CD4-positive, alpha-beta T cell (primary cell): ENCODE data around the gene NUDT3. TPM values are rescaled to one million over a fixed set of nuclear protein-coding genes. Genes with fewer than 3 reads are reported as not detected.
"Not testable (repeated sequence)": the region's sequence is repeated elsewhere in the genome, so short reads cannot be mapped to it uniquely, and the experiment has no call there.

Experiments used
- ATAC-seq: fragments of 200-7000 bp; cut with Tn5 transposase; one replicate; pipeline ENCODE4 v1.10.0; 2022; ENCODE audit warnings: mild to moderate bottlenecking; ENCODE audit not compliant: poor library complexity
- CTCF ChIA-PET: fragments of 350-600 bp; sonication (Branson Sonifier 250); formaldehyde crosslinking; loops from one replicate; lab custom pipeline; 2021; ENCODE audit warnings: antibody characterized with exemption, inconsistent platforms; lab: Charles Lee
- POLR2A ChIA-PET: fragments of 350-600 bp; sonication (Branson Sonifier 250); formaldehyde crosslinking; loops from one replicate; lab custom pipeline; 2021; ENCODE audit warnings: antibody characterized with exemption, inconsistent platforms; lab: Charles Lee
- DNase-seq, 14 experiments: peaks; one replicate each; pipeline ENCODE4 v3.0.0-alpha.2; 2013 to 2020; ENCODE audit warnings: mixed read lengths in 2 of 14
- H3K27ac ChIP-seq, 2 donors: one replicate each; pipeline versions ENCODE4 v1.5.1 to v1.7.0; 2013; ENCODE audit warnings: low read length in 2 of 2, low read depth in 1 of 2, mild to moderate bottlenecking in 1 of 2
- H3K27me3 ChIP-seq, 2 experiments: 1 replicate in 1 of 2; 2 replicates in 1 of 2; pipeline versions ENCODE4 v1.6.1 to v1.7.0; 2013; ENCODE audit warnings: low read length in 2 of 2, control low read depth in 1 of 2, mild to moderate bottlenecking in 1 of 2, moderate library complexity in 1 of 2; ENCODE audit not compliant: insufficient read depth in 2 of 2, control insufficient read depth in 1 of 2
- H3K36me3 ChIP-seq: one replicate; pipeline ENCODE4 v1.6.1; 2013; ENCODE audit warnings: low read length, control low read depth; ENCODE audit not compliant: insufficient read depth
- H3K4me1 ChIP-seq: one replicate; pipeline ENCODE4 v1.6.1; 2013; ENCODE audit warnings: low read length, control low read depth; ENCODE audit not compliant: insufficient read depth
- H3K4me3 ChIP-seq: one replicate; pipeline ENCODE4 v1.5.1; 2013; ENCODE audit warnings: mild to moderate bottlenecking, low read length, moderate library complexity
- H3K9me3 ChIP-seq, 2 experiments: 1 replicate in 1 of 2; 2 replicates in 1 of 2; pipeline versions ENCODE4 v1.6.1 to v1.7.0; 2013; ENCODE audit warnings: low read length in 2 of 2, mild to moderate bottlenecking in 2 of 2, control low read depth in 1 of 2, moderate library complexity in 1 of 2; ENCODE audit not compliant: control insufficient read depth in 1 of 2, insufficient read depth in 1 of 2
- H3K27ac Mint-ChIP-seq: one replicate; pipeline ENCODE4 v1.8.0; 2020; ENCODE audit warnings: mixed read lengths
- H3K27me3 Mint-ChIP-seq: one replicate; pipeline ENCODE4 v1.8.0; 2021; ENCODE audit warnings: mixed read lengths
- H3K36me3 Mint-ChIP-seq: one replicate; pipeline ENCODE4 v1.8.0; 2021; ENCODE audit warnings: low read depth, mixed read lengths
- H3K4me1 Mint-ChIP-seq: one replicate; pipeline ENCODE4 v1.8.0; 2021; ENCODE audit warnings: low read depth, mixed read lengths
- H3K4me3 Mint-ChIP-seq: one replicate; pipeline ENCODE4 v1.8.0; 2020; ENCODE audit warnings: mild to moderate bottlenecking, mixed read lengths
- H3K9me3 Mint-ChIP-seq: one replicate; pipeline ENCODE4 v1.8.0; 2020; ENCODE audit warnings: mixed read lengths
- CTCF ChIP-seq: fragments of 200-600 bp; IDR thresholded peaks from one replicate; pipeline ENCODE4 v1.8.0; 2022; ENCODE audit warnings: antibody characterized with exemption, mild to moderate bottlenecking
- intact Hi-C, 2 experiments: fragments of 100-400 bp; cut with DNase I in 1 of 2; cut with micrococcal nuclease in 1 of 2; formaldehyde crosslinking; loops; one replicate each; pipeline versions ENCODE4 v1.15.1 to v1.9.0; 2023 to 2025; cut with DNase I, micrococcal nuclease
- total RNA-seq, 174 experiments: library from RNA in 2 of 174; stranded (reverse) in 2 of 174; gene quantifications; one replicate each; pipeline ENCODE4 v1.2.3 and lab custom pipeline; 2021 to 2026

Gene NUDT3
- total RNA-seq, 2 experiments from 2014 or later, result 14.8 to 15.0 TPM

GRCh38 chr6:34324738-34325444 is 67.6 kb downstream of the NUDT3 start:
- Mint-ChIP-seq H3K27ac (no peak overlapping the region), H3K4me1 (peaks cover 16% of the 10 kb centered on the region), H3K4me3 (no peak overlapping the region), H3K27me3 (no peaks in the 10 kb centered on the region), H3K36me3 (peaks cover 20% of the 10 kb centered on the region), H3K9me3 (no peaks in the 10 kb centered on the region)
- DNase-seq, result no peak
- H3K4me3 ChIP-seq, result no peak overlapping the region
- peaks cover 3% of the 10 kb centered on the region for H3K36me3 ChIP-seq
- ChIA-PET CTCF (no interaction called here), POLR2A (interaction anchor here (0.6 kb wide), 1 partner anchor 68 kb away, joined by 5 read pairs; no protein-coding TSS in a partner anchor)
- TF ChIP-seq CTCF, result no peak
- ATAC-seq, result no peak
- no peaks in the 10 kb centered on the region for H3K9me3 ChIP-seq
- intact Hi-C loops, result no loop called here
- no peaks in the 10 kb centered on the region for H3K27me3 ChIP-seq
- no peak overlapping the region for H3K27ac ChIP-seq
- no peaks in the 10 kb centered on the region for H3K4me1 ChIP-seq

GRCh38 chr6:34324221-34324620 is 68.2 kb downstream of the NUDT3 start:
- H3K9me3 Mint-ChIP-seq, ATAC-seq, H3K27me3 Mint-ChIP-seq, H3K4me3 ChIP-seq, H3K27ac Mint-ChIP-seq, H3K9me3 ChIP-seq, H3K4me3 Mint-ChIP-seq, H3K36me3 ChIP-seq, H3K27ac ChIP-seq, POLR2A ChIA-PET, CTCF ChIA-PET, H3K27me3 ChIP-seq, H3K4me1 ChIP-seq, intact Hi-C loops, DNase-seq: not testable (repeated sequence)
- peaks cover 22% of the 10 kb centered on the region for H3K4me1 Mint-ChIP-seq
- peaks cover 19% of the 10 kb centered on the region for H3K36me3 Mint-ChIP-seq

GRCh38 chr6:34323300-34323699 is 69.2 kb downstream of the NUDT3 start:
- Histone ChIP-seq H3K27ac (no peak overlapping the region), H3K4me3 (no peak overlapping the region), H3K4me1 (no peaks in the 10 kb centered on the region), H3K36me3 (peaks cover 3% of the 10 kb centered on the region), H3K9me3 (no peaks in the 10 kb centered on the region), H3K27me3 (no peaks in the 10 kb centered on the region)
- Mint-ChIP-seq H3K4me1 (peaks cover 23% of the 10 kb centered on the region), H3K27me3 (no peaks in the 10 kb centered on the region), H3K4me3 (no peak overlapping the region), H3K27ac (no peak overlapping the region), H3K9me3 (no peaks in the 10 kb centered on the region), H3K36me3 (peaks cover 13% of the 10 kb centered on the region)
- ATAC-seq (no peak), DNase-seq (no peak)
- intact Hi-C loops, result no loop called here
- POLR2A ChIA-PET, result no interaction called here
- CTCF ChIA-PET, result no interaction called here
- TF ChIP-seq CTCF, result no peak

GRCh38 chr6:34322732-34323131 is 69.7 kb downstream of the NUDT3 start:
- no peaks in the 10 kb centered on the region for H3K27me3 ChIP-seq
- Mint-ChIP-seq H3K9me3 (no peaks in the 10 kb centered on the region), H3K27me3 (no peaks in the 10 kb centered on the region), H3K4me1 (peaks cover 21% of the 10 kb centered on the region), H3K36me3 (peaks cover 8% of the 10 kb centered on the region), H3K4me3 (no peak overlapping the region), H3K27ac (no peak overlapping the region)
- TF ChIP-seq CTCF, result no peak
- POLR2A ChIA-PET, result no interaction called here
- CTCF ChIA-PET, result no interaction called here
- no peaks in the 10 kb centered on the region for H3K9me3 ChIP-seq
- no peak overlapping the region for H3K27ac ChIP-seq
- DNase-seq (no peak), ATAC-seq (no peak)
- intact Hi-C loops, result no loop called here
- H3K4me1 ChIP-seq, result no peaks in the 10 kb centered on the region
- no peak overlapping the region for H3K4me3 ChIP-seq
- H3K36me3 ChIP-seq, result peaks cover 3% of the 10 kb centered on the region
